Measurements from ENCODE around the gene ADM2. TPM values are rescaled to one million over a fixed set of nuclear protein-coding genes. Genes with fewer than 3 reads are reported as not detected.

The ADM2 gene
- total RNA-seq, 1 experiment from 2014 or later, result 10.9 TPM

GRCh38 chr22:50516891-50517290, 35.5 kb downstream of the ADM2 start:
- Mint-ChIP-seq H3K36me3 (peaks cover 15% of the 10 kb centered on the region), H3K9me3 (no peaks in the 10 kb centered on the region), H3K27me3 (ENCODE audit: low read depth) (no peaks in the 10 kb centered on the region), H3K4me3 (no peak overlapping the region), H3K27ac (no peak overlapping the region), H3K4me1 (no peaks in the 10 kb centered on the region)
- POLR2A ChIA-PET, result no interaction called here
- no peak for ATAC-seq
- TF ChIP-seq TCF7 (CRISPR knock-in tag; IDR thresholded peaks at IDR 0.05; ENCODE audit: low read depth) (no peak), ESRRA (CRISPR knock-in tag; IDR thresholded peaks at IDR 0.05; ENCODE audit: borderline replicate concordance) (no peak), SP1 (CRISPR knock-in tag; conservative IDR thresholded peaks at IDR 0.05) (no peak), MXD4 (CRISPR knock-in tag; IDR thresholded peaks at IDR 0.05; ENCODE audit: borderline replicate concordance) (no peak), ZNF425 (CRISPR knock-in tag; conservative IDR thresholded peaks at IDR 0.05) (no peak), RORB (CRISPR knock-in tag; IDR thresholded peaks at IDR 0.05) (no peak), ZNF263 (CRISPR knock-in tag; IDR thresholded peaks at IDR 0.05; ENCODE audit: low read depth) (no peak), GRHL2 (CRISPR knock-in tag; IDR thresholded peaks at IDR 0.05; ENCODE audit: insufficient replicate concordance, severe bottlenecking) (no peak), PRRX2 (CRISPR knock-in tag; IDR thresholded peaks at IDR 0.05) (no peak), ZNF317 (CRISPR knock-in tag; IDR thresholded peaks at IDR 0.05; ENCODE audit: borderline replicate concordance, low read depth) (no peak), ATF1 (CRISPR knock-in tag; IDR thresholded peaks at IDR 0.05) (no peak), AFF4 (CRISPR knock-in tag; IDR thresholded peaks at IDR 0.05; ENCODE audit: borderline replicate concordance) (no peak), FOXP4 (CRISPR knock-in tag; IDR thresholded peaks at IDR 0.05) (no peak), TEAD1 (CRISPR knock-in tag; IDR thresholded peaks at IDR 0.05) (no peak), ZBTB43 (CRISPR knock-in tag; IDR thresholded peaks at IDR 0.05) (no peak), MAX (CRISPR knock-in tag; IDR thresholded peaks at IDR 0.05) (no peak), ZNF396 (CRISPR knock-in tag; IDR thresholded peaks at IDR 0.05; ENCODE audit: borderline replicate concordance) (no peak)
- TF ChIP-seq, protein P1, sequence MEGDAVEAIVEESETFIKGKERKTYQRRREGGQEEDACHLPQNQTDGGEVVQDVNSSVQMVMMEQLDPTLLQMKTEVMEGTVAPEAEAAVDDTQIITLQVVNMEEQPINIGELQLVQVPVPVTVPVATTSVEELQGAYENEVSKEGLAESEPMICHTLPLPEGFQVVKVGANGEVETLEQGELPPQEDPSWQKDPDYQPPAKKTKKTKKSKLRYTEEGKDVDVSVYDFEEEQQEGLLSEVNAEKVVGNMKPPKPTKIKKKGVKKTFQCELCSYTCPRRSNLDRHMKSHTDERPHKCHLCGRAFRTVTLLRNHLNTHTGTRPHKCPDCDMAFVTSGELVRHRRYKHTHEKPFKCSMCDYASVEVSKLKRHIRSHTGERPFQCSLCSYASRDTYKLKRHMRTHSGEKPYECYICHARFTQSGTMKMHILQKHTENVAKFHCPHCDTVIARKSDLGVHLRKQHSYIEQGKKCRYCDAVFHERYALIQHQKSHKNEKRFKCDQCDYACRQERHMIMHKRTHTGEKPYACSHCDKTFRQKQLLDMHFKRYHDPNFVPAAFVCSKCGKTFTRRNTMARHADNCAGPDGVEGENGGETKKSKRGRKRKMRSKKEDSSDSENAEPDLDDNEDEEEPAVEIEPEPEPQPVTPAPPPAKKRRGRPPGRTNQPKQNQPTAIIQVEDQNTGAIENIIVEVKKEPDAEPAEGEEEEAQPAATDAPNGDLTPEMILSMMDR (IDR thresholded peaks at IDR 0.05), result no peak
- TF ChIP-seq, protein P2, sequence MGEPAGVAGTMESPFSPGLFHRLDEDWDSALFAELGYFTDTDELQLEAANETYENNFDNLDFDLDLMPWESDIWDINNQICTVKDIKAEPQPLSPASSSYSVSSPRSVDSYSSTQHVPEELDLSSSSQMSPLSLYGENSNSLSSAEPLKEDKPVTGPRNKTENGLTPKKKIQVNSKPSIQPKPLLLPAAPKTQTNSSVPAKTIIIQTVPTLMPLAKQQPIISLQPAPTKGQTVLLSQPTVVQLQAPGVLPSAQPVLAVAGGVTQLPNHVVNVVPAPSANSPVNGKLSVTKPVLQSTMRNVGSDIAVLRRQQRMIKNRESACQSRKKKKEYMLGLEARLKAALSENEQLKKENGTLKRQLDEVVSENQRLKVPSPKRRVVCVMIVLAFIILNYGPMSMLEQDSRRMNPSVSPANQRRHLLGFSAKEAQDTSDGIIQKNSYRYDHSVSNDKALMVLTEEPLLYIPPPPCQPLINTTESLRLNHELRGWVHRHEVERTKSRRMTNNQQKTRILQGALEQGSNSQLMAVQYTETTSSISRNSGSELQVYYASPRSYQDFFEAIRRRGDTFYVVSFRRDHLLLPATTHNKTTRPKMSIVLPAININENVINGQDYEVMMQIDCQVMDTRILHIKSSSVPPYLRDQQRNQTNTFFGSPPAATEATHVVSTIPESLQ (CRISPR knock-in tag; IDR thresholded peaks at IDR 0.05), result no peak
- TF ChIP-seq, protein P3, sequence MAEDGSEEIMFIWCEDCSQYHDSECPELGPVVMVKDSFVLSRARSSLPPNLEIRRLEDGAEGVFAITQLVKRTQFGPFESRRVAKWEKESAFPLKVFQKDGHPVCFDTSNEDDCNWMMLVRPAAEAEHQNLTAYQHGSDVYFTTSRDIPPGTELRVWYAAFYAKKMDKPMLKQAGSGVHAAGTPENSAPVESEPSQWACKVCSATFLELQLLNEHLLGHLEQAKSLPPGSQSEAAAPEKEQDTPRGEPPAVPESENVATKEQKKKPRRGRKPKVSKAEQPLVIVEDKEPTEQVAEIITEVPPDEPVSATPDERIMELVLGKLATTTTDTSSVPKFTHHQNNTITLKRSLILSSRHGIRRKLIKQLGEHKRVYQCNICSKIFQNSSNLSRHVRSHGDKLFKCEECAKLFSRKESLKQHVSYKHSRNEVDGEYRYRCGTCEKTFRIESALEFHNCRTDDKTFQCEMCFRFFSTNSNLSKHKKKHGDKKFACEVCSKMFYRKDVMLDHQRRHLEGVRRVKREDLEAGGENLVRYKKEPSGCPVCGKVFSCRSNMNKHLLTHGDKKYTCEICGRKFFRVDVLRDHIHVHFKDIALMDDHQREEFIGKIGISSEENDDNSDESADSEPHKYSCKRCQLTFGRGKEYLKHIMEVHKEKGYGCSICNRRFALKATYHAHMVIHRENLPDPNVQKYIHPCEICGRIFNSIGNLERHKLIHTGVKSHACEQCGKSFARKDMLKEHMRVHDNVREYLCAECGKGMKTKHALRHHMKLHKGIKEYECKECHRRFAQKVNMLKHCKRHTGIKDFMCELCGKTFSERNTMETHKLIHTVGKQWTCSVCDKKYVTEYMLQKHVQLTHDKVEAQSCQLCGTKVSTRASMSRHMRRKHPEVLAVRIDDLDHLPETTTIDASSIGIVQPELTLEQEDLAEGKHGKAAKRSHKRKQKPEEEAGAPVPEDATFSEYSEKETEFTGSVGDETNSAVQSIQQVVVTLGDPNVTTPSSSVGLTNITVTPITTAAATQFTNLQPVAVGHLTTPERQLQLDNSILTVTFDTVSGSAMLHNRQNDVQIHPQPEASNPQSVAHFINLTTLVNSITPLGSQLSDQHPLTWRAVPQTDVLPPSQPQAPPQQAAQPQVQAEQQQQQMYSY (CRISPR knock-in tag; IDR thresholded peaks at IDR 0.05), result no peak
- no peak for DNase-seq (ENCODE audit: low spot score)
- CTCF ChIA-PET, result interaction anchor here (0.8 to 0.9 kb wide), 3 partner anchors 8 to 103 kb away, joined by 3 read pairs; partner anchors contain the start of gene SCO2
